Lung (tissue), 12 donors: ENCODE results near the gene TMEM95. TPM values are rescaled to one million over a fixed set of nuclear protein-coding genes. Genes with fewer than 3 reads are reported as not detected.

Experiments
- ATAC-seq: fragments of 200-7000 bp; cut with Tn5 transposase; one replicate; pipeline ENCODE4 v1.9.1; 2020; ENCODE audit warnings: moderate number of reproducible peaks; ENCODE audit not compliant: insufficient read depth, low FRiP score
- DNase-seq, 3 donors: peaks; one replicate each; pipeline ENCODE4 v3.0.0-alpha.2; 2013 to 2017
- H3K27ac ChIP-seq, 2 donors: one replicate each; pipeline ENCODE4 v1.5.1; 2013; ENCODE audit warnings: mild to moderate bottlenecking in 2 of 2, moderate library complexity in 2 of 2, control low read depth in 1 of 2, inconsistent platforms in 1 of 2, low read depth in 1 of 2, low read length in 1 of 2
- H3K27me3 ChIP-seq, 3 donors: one replicate each; pipeline ENCODE4 v1.5.1; 2013; ENCODE audit warnings: low read length in 2 of 3; ENCODE audit not compliant: control insufficient read depth in 3 of 3, insufficient read depth in 3 of 3
- H3K36me3 ChIP-seq, 4 donors: one replicate each; pipeline ENCODE4 v1.5.1; 2013; ENCODE audit warnings: low read length in 4 of 4, mild to moderate bottlenecking in 1 of 4, moderate library complexity in 1 of 4; ENCODE audit not compliant: control insufficient read depth in 4 of 4, insufficient read depth in 4 of 4
- H3K4me1 ChIP-seq, 5 donors: one replicate each; pipeline ENCODE4 v1.5.1; 2013; ENCODE audit warnings: low read length in 5 of 5, mild to moderate bottlenecking in 2 of 5, moderate library complexity in 1 of 5; ENCODE audit not compliant: control insufficient read depth in 5 of 5, insufficient read depth in 5 of 5
- H3K4me3 ChIP-seq: one replicate; pipeline ENCODE4 v1.5.1; 2013; ENCODE audit warnings: mild to moderate bottlenecking, control low read depth, moderate library complexity
- H3K9ac ChIP-seq, 2 donors: one replicate each; pipeline ENCODE4 v1.5.1; 2013; ENCODE audit warnings: low read length in 2 of 2, control low read depth in 1 of 2; ENCODE audit not compliant: insufficient read depth in 1 of 2
- H3K9me3 ChIP-seq, 4 donors: one replicate each; pipeline ENCODE4 v1.5.1; 2013; ENCODE audit warnings: low read length in 3 of 4, mild to moderate bottlenecking in 1 of 4, moderate library complexity in 1 of 4; ENCODE audit not compliant: control insufficient read depth in 4 of 4, insufficient read depth in 3 of 4
- CTCF ChIP-seq: IDR thresholded peaks from 2 replicates; pipeline ENCODE4 v1.5.1; 2012; ENCODE audit warnings: mild to moderate bottlenecking; ENCODE audit errors: control extremely low read depth, extremely low read depth
- WGBS, 2 donors: extraction: QIAGEN DNeasy Blood & Tissue Kit; methylation state at CpG; one replicate each; pipeline ENCODE4 v1.1.7; 2013; 5-methylcytosine and 5-hydroxymethylcytosine counted together
- polyA plus RNA-seq, 2 donors: library from polyadenylated mRNA; stranded (reverse); fragments of 200-250 nt; gene quantifications; one replicate each; pipeline ENCODE4 v1.2.1, GENCODE V29; 2013
- total RNA-seq, 2 donors: library from RNA; depleted of rRNA in 1 of 2; stranded (reverse); fragments of >200 nt in 1 of 2; gene quantifications; one replicate each; pipeline ENCODE4 v1.2.1, GENCODE V29; 2014 to 2021
- donor health status: control.
- donor health status: control.
- donor health status: Bipolar disorder and iron deficiency.
- donor health status: healthy.
- donor health status: DM: yes; HTN: yes; CAD: no.

TMEM95 gene
- total and polyA plus RNA-seq, 4 donors: not detected

GRCh38 chr17:7380321-7380720 lies 25.4 kb downstream of the TMEM95 start:
- ATAC-seq (peak; percentile 30), DNase-seq (peak; percentile 86 to 93 (median 89))
- 36 to 41% methylated on average over 7 of the region's 7 CpGs for WGBS, 2 donors
- Histone ChIP-seq H3K9me3 (no peaks in the 10 kb centered on the region), H3K4me3 (no peak overlapping the region), H3K36me3 (peaks cover 0 to 3% (median 0%) of the 10 kb centered on the region in 4 donors), H3K9ac (peak overlapping the region in 1 of 2 donors; percentile 0), H3K27me3 (peaks cover 0 to 9% (median 0%) of the 10 kb centered on the region in 3 donors), H3K27ac (peak overlapping the region in 1 of 2 donors; percentile 65), H3K4me1 (peaks cover 0 to 30% (median 15%) of the 10 kb centered on the region in 5 donors)
- TF ChIP-seq CTCF: no peak

- H3K9ac ChIP-seq: peak within 1 kb of the TSS; percentile 0 to 12
- 3 to 5% methylated on average over 32 to 52 of the region's 52 CpGs for WGBS, 2 donors
- peak; percentile 61 for ATAC-seq
Observed at GRCh38 chr17:7380855-7381683, 26.1 kb downstream of the TMEM95 start, which contains the start of gene TNK1. Gene TNK1, plus strand, starts transcription at chr17:7381089. Its CDS starts 1,838 bp downstream, at chr17:7382927.

GRCh38 chr17:7382901-7383300 lies 27.9 kb downstream of the TMEM95 start:
- TF ChIP-seq CTCF: no peak
- H3K27ac ChIP-seq: no peak overlapping the region
- no peak for DNase-seq
- peaks cover 0 to 30% (median 15%) of the 10 kb centered on the region in 5 donors for H3K4me1 ChIP-seq
- ATAC-seq: no peak
- H3K36me3 ChIP-seq: peaks cover 0 to 6% (median 1%) of the 10 kb centered on the region in 4 donors
- H3K9me3 ChIP-seq: no peaks in the 10 kb centered on the region
- 94 to 96% methylated on average over 10 of the region's 10 CpGs for WGBS, 2 donors
- H3K9ac ChIP-seq: no peak overlapping the region
- peaks cover 0 to 9% (median 0%) of the 10 kb centered on the region in 3 donors for H3K27me3 ChIP-seq
- no peak overlapping the region for H3K4me3 ChIP-seq

More at GRCh38 chr17:7380855-7381683, 26.1 kb downstream of the TMEM95 start, which contains the start of gene TNK1:
- Histone ChIP-seq H3K4me1 (peaks cover 0 to 30% (median 15%) of the 10 kb centered on the region in 5 donors), H3K27me3 (peaks cover 0 to 9% (median 0%) of the 10 kb centered on the region in 3 donors), H3K27ac (peak within 1 kb of the TSS in 1 of 2 donors; percentile 65), H3K36me3 (peaks cover 0 to 3% (median 0%) of the 10 kb centered on the region in 4 donors), H3K4me3 (peak within 1 kb of the TSS; percentile 45), H3K9me3 (no peaks in the 10 kb centered on the region)
- peak; percentile 15 to 54 (median 29) for DNase-seq
- TF ChIP-seq CTCF: no peak
